ENCODE data around the gene PRPF31. TPM values are rescaled to one million over a fixed set of nuclear protein-coding genes. Genes with fewer than 3 reads are reported as not detected.
A peak's percentile ranks its signal among the peaks of the same experiment; 100 is the strongest.

The PRPF31 gene
- total and polyA plus RNA-seq, 2 of the 13 experiments (the other 11 are each of a cell fraction or from before 2014, with no cell fraction given): 23.8 to 63.8 TPM

GRCh38 chr19:54172471-54173358 lies 57.2 kb downstream of the PRPF31 start, which contains the start of gene TMC4 (continued):
- TF ChIP-seq ZNF772 (CRISPR knock-in tag; IDR thresholded peaks at IDR 0.05): no peak
- no peak for TF ChIP-seq MIER3 (CRISPR knock-in tag; IDR thresholded peaks at IDR 0.05; ENCODE audit: borderline replicate concordance)
- TF ChIP-seq FOXA3 (CRISPR knock-in tag; IDR thresholded peaks at IDR 0.05): no peak
- no peak for TF ChIP-seq MTF2 (CRISPR knock-in tag; IDR thresholded peaks at IDR 0.05; ENCODE audit: borderline replicate concordance)
- TF ChIP-seq HOXD1 (CRISPR knock-in tag; IDR thresholded peaks at IDR 0.05): no peak
- TF ChIP-seq ETV5 (CRISPR knock-in tag; IDR thresholded peaks at IDR 0.05; ENCODE audit: borderline replicate concordance): peak; percentile 14; the same call in 1 of the 2 replicates
- TF ChIP-seq ERF (CRISPR knock-in tag; IDR thresholded peaks at IDR 0.05): no peak
- no peak for TF ChIP-seq REL (CRISPR knock-in tag; conservative IDR thresholded peaks at IDR 0.05)
- 0 out of 2 replicates have a peak, but pooled peaks have one; percentile 50 for TF ChIP-seq FIP1L1 (IDR thresholded peaks at IDR 0.05; ENCODE audit: borderline replicate concordance, insufficient read depth, low read depth, low read length)
- TF ChIP-seq, protein P1, sequence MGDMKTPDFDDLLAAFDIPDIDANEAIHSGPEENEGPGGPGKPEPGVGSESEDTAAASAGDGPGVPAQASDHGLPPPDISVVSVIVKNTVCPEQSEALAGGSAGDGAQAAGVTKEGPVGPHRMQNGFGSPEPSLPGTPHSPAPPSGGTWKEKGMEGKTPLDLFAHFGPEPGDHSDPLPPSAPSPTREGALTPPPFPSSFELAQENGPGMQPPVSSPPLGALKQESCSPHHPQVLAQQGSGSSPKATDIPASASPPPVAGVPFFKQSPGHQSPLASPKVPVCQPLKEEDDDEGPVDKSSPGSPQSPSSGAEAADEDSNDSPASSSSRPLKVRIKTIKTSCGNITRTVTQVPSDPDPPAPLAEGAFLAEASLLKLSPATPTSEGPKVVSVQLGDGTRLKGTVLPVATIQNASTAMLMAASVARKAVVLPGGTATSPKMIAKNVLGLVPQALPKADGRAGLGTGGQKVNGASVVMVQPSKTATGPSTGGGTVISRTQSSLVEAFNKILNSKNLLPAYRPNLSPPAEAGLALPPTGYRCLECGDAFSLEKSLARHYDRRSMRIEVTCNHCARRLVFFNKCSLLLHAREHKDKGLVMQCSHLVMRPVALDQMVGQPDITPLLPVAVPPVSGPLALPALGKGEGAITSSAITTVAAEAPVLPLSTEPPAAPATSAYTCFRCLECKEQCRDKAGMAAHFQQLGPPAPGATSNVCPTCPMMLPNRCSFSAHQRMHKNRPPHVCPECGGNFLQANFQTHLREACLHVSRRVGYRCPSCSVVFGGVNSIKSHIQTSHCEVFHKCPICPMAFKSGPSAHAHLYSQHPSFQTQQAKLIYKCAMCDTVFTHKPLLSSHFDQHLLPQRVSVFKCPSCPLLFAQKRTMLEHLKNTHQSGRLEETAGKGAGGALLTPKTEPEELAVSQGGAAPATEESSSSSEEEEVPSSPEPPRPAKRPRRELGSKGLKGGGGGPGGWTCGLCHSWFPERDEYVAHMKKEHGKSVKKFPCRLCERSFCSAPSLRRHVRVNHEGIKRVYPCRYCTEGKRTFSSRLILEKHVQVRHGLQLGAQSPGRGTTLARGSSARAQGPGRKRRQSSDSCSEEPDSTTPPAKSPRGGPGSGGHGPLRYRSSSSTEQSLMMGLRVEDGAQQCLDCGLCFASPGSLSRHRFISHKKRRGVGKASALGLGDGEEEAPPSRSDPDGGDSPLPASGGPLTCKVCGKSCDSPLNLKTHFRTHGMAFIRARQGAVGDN (CRISPR knock-in tag; IDR thresholded peaks at IDR 0.05): peak; percentile 11; the same call in 1 of the 2 replicates
- TF ChIP-seq SOX5 (CRISPR knock-in tag; IDR thresholded peaks at IDR 0.05; ENCODE audit: borderline replicate concordance): no peak
- no peak for TF ChIP-seq ARNT (IDR thresholded peaks at IDR 0.05)
- TF ChIP-seq ZNF563 (CRISPR knock-in tag; IDR thresholded peaks at IDR 0.05): no peak
- TF ChIP-seq ZBTB49 (CRISPR knock-in tag; IDR thresholded peaks at IDR 0.05; ENCODE audit: borderline replicate concordance): no peak
- TF ChIP-seq GATA4 (IDR thresholded peaks at IDR 0.05; ENCODE audit: borderline replicate concordance, low read depth): no peak
- peak; percentile 53 for TF ChIP-seq GABPB1 (CRISPR knock-in tag; IDR thresholded peaks at IDR 0.05)
- TF ChIP-seq ZNF253 (CRISPR knock-in tag; IDR thresholded peaks at IDR 0.05; ENCODE audit: borderline replicate concordance): no peak
- no peak for TF ChIP-seq SALL1 (CRISPR knock-in tag; IDR thresholded peaks at IDR 0.05)
- TF ChIP-seq EP300 (IDR thresholded peaks at IDR 0.05; ENCODE audit: low read depth in 2 of 2, low read length in 2 of 2): no peak
- TF ChIP-seq EP300 (CRISPR knock-in tag; IDR thresholded peaks at IDR 0.05; ENCODE audit: borderline replicate concordance): no peak
- TF ChIP-seq ZSCAN9 (CRISPR knock-in tag; IDR thresholded peaks at IDR 0.05; ENCODE audit: borderline replicate concordance): no peak
- TF ChIP-seq ZNF30 (CRISPR knock-in tag; IDR thresholded peaks at IDR 0.05): no peak
- TF ChIP-seq, protein P2, sequence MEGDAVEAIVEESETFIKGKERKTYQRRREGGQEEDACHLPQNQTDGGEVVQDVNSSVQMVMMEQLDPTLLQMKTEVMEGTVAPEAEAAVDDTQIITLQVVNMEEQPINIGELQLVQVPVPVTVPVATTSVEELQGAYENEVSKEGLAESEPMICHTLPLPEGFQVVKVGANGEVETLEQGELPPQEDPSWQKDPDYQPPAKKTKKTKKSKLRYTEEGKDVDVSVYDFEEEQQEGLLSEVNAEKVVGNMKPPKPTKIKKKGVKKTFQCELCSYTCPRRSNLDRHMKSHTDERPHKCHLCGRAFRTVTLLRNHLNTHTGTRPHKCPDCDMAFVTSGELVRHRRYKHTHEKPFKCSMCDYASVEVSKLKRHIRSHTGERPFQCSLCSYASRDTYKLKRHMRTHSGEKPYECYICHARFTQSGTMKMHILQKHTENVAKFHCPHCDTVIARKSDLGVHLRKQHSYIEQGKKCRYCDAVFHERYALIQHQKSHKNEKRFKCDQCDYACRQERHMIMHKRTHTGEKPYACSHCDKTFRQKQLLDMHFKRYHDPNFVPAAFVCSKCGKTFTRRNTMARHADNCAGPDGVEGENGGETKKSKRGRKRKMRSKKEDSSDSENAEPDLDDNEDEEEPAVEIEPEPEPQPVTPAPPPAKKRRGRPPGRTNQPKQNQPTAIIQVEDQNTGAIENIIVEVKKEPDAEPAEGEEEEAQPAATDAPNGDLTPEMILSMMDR (CRISPR knock-in tag; IDR thresholded peaks at IDR 0.05): peak; percentile 52
